HL-60 (cell line): ENCODE measurements around the gene OR8A1.

ENCODE experiments used
- DNase-seq, 2 experiments: peaks; one replicate each; pipeline ENCODE4 v3.0.0-alpha.2; 2010 to 2020; ENCODE audit warnings: low read depth in 1 of 2, low spot score in 1 of 2
- H3K27ac ChIP-seq: fragments of 250-450 bp; sonication (Bioruptor Pico); replicated peaks from 2 replicates; pipeline ENCODE4 v1.5.1; 2020; ENCODE audit warnings: mild to moderate bottlenecking, moderate library complexity
- H3K27me3 ChIP-seq: fragments of 250-450 bp; sonication (Bioruptor Pico); 2 replicates; pipeline ENCODE4 v1.5.1; 2021; ENCODE audit warnings: mild to moderate bottlenecking, moderate library complexity; ENCODE audit not compliant: insufficient read depth, poor library complexity, severe bottlenecking
- H3K4me3 ChIP-seq: replicated peaks from 2 replicates; pipeline ENCODE4 v1.5.1; 2011; ENCODE audit warnings: mild to moderate bottlenecking, control low read depth, low read length; ENCODE audit not compliant: insufficient read depth
- GABPA ChIP-seq: IDR thresholded peaks from 2 replicates; pipeline ENCODE4 v1.6.1; 2012; ENCODE audit warnings: low read depth
- POLR2AphosphoS5 ChIP-seq: IDR thresholded peaks from 2 replicates; pipeline ENCODE4 v1.6.1; 2012; ENCODE audit warnings: low read depth
- SPI1 ChIP-seq: IDR thresholded peaks from 2 replicates; pipeline ENCODE4 v1.6.1; 2012; ENCODE audit warnings: low read depth, mild to moderate bottlenecking, borderline replicate concordance
- TF ChIP-seq, protein P1 (sequence below): IDR thresholded peaks from 2 replicates; pipeline ENCODE4 v1.6.1; 2012; ENCODE audit warnings: low read depth; ENCODE audit not compliant: insufficient replicate concordance
- TF ChIP-seq, protein P2 (sequence below): IDR thresholded peaks from one replicate; pipeline ENCODE4 v1.5.1; 2011; ENCODE audit warnings: low read length, control low read depth, inconsistent platforms; ENCODE audit not compliant: insufficient read depth

OR8A1 gene

DNA sequence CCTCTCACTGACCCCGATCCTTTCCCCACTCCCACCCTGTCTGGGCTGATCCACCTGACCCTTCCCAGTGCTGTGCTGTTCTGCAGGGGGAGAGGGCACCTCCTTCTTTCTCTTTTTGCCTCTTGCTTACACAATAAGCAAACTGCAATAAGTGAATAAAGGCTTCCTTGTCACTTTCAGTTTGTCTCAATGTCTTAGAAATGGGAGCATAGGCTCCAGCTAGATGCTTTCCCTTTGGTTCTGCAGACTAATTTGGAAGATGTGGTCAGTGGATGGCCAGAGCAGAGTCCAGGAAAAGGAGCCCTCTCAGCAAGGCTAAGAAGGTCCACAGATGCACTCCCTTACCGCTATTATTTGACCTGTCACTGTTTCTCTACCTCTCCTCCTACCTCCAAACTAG is 35.7 kb upstream of the OR8A1 start:
- Histone ChIP-seq H3K27ac (no peak overlapping the region), H3K4me3 (no peak overlapping the region), H3K27me3 (peaks cover 4% of the 10 kb centered on the region)
- TF ChIP-seq, protein P1, sequence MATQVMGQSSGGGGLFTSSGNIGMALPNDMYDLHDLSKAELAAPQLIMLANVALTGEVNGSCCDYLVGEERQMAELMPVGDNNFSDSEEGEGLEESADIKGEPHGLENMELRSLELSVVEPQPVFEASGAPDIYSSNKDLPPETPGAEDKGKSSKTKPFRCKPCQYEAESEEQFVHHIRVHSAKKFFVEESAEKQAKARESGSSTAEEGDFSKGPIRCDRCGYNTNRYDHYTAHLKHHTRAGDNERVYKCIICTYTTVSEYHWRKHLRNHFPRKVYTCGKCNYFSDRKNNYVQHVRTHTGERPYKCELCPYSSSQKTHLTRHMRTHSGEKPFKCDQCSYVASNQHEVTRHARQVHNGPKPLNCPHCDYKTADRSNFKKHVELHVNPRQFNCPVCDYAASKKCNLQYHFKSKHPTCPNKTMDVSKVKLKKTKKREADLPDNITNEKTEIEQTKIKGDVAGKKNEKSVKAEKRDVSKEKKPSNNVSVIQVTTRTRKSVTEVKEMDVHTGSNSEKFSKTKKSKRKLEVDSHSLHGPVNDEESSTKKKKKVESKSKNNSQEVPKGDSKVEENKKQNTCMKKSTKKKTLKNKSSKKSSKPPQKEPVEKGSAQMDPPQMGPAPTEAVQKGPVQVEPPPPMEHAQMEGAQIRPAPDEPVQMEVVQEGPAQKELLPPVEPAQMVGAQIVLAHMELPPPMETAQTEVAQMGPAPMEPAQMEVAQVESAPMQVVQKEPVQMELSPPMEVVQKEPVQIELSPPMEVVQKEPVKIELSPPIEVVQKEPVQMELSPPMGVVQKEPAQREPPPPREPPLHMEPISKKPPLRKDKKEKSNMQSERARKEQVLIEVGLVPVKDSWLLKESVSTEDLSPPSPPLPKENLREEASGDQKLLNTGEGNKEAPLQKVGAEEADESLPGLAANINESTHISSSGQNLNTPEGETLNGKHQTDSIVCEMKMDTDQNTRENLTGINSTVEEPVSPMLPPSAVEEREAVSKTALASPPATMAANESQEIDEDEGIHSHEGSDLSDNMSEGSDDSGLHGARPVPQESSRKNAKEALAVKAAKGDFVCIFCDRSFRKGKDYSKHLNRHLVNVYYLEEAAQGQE: no peak
- no peak for TF ChIP-seq SPI1
- no peak for TF ChIP-seq POLR2AphosphoS5
- TF ChIP-seq, protein P2, sequence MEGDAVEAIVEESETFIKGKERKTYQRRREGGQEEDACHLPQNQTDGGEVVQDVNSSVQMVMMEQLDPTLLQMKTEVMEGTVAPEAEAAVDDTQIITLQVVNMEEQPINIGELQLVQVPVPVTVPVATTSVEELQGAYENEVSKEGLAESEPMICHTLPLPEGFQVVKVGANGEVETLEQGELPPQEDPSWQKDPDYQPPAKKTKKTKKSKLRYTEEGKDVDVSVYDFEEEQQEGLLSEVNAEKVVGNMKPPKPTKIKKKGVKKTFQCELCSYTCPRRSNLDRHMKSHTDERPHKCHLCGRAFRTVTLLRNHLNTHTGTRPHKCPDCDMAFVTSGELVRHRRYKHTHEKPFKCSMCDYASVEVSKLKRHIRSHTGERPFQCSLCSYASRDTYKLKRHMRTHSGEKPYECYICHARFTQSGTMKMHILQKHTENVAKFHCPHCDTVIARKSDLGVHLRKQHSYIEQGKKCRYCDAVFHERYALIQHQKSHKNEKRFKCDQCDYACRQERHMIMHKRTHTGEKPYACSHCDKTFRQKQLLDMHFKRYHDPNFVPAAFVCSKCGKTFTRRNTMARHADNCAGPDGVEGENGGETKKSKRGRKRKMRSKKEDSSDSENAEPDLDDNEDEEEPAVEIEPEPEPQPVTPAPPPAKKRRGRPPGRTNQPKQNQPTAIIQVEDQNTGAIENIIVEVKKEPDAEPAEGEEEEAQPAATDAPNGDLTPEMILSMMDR: no peak
- TF ChIP-seq GABPA: no peak
- DNase-seq: no peak

DNA sequence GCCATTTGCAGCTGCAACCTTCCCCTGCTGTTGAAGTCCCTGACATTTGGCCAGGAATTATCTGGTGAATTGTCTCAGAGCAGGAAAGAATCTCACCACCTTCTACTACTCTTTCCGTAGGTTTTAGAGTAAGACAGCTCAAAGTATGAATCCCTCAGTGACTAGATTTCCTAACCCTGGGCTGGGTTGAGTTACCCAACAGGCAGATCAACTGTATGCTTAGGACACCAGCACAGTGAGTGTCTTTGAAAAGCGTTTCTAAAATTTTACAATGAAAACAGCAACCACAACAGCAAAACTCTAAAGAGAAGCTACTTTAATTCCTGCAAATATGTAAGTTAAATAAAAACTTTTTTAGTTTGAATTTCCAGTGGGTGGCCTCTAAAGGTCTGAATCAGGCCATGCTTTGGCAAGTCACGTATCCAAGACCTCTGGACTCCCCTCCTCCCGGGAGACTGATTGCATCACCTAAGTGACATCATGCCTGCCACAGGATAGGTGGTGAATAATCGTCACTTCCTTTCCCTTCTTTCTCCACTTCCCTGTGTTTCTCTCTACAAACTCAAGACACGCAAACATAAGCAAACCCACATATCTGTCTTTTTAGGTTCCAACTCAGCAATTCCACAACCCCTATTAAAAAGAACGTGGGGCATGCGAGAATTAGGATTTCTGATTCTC is 34.1 kb upstream of the OR8A1 start:
- TF ChIP-seq, protein P1: no peak
- TF ChIP-seq, protein P2: no peak
- TF ChIP-seq SPI1: no peak
- TF ChIP-seq POLR2AphosphoS5: no peak
- no peak for TF ChIP-seq GABPA
- H3K4me3 ChIP-seq: no peak overlapping the region
- H3K27ac ChIP-seq: no peak overlapping the region
- H3K27me3 ChIP-seq: no peaks in the 10 kb centered on the region
- peak; percentile 32 to 45 for DNase-seq

DNA sequence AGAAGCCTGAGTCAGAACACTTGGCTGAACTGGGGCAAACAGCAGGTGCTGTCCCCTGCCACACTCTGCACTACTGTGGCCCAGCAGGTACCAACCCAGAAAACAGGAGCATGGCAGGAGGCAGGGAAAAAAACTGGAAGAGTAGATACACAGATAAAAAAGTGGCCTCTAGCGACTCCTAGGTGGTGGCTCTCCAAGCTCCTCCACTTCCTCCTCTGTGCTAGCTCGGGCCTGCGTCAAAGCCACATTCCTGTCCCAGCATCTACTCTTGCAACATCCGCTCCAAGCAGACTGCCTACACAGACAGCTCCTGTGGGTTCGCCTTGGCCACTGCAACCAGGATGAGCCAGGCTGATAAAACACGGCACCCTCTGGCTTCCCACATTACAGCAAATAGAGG is 33.3 kb upstream of the OR8A1 start:
- Histone ChIP-seq H3K4me3 (no peak overlapping the region), H3K27me3 (no peaks in the 10 kb centered on the region), H3K27ac (no peak overlapping the region)
- peak; percentile 57 to 82 for DNase-seq
- TF ChIP-seq SPI1 (peak; percentile 89), POLR2AphosphoS5 (no peak), GABPA (no peak)
- TF ChIP-seq, protein P2: peak; percentile 8
- TF ChIP-seq, protein P1: no peak
